ENCODE measurements around the gene LRRC41. TPM values are rescaled to one million over a fixed set of nuclear protein-coding genes. Genes with fewer than 3 reads are reported as not detected.

The LRRC41 gene
- total RNA-seq, 4 donors from 2014 or later = 43.4 to 64.3 (median 60.5) TPM

GRCh38 chr1:46315669-46316403 is 12.4 kb upstream of the LRRC41 start:
- Histone ChIP-seq H3K36me3 (peaks cover 0 to 52% (median 28%) of the 10 kb centered on the region in 4 donors), H3K27me3 (no peaks in the 10 kb centered on the region), H3K27ac (no peak overlapping the region), H3K4me1 (no peaks in the 10 kb centered on the region), H3K9me3 (no peaks in the 10 kb centered on the region), H3K4me3 (no peak overlapping the region)
- in situ Hi-C loops (cut with MboI; ENCODE audit: low pct_ligation_motif_present in 1 of 4, low pct_unique_long_range_greater_than_20kb in 1 of 4, low sequenced_read_pairs in 3 of 4) (no loop called here), intact Hi-C loops (cut with DNase I; ENCODE audit: low total_unique reads) (no loop called here)
- no peak for DNase-seq
- TF ChIP-seq CTCF (IDR thresholded peaks at IDR 0.05) = no peak
- WGBS, 2 donors (ENCODE audit: low coverage in 1 of 2) = 57 to 92% methylated on average over 1 to 3 of the region's 3 CpGs

GRCh38 chr1:46310321-46310720 is 6.9 kb upstream of the LRRC41 start:
- H3K36me3 ChIP-seq = peaks cover 0 to 55% (median 27%) of the 10 kb centered on the region in 4 donors
- H3K27me3 ChIP-seq = no peaks in the 10 kb centered on the region
- 100% methylated on average over 4 of the region's 4 CpGs; no CpG with 5 or more reads in 1 of the 2 donors for WGBS, 2 donors (ENCODE audit: low coverage in 1 of 2)
- no peak overlapping the region for H3K27ac ChIP-seq
- in situ Hi-C loops (cut with MboI; ENCODE audit: low pct_ligation_motif_present in 1 of 4, low pct_unique_long_range_greater_than_20kb in 1 of 4, low sequenced_read_pairs in 3 of 4) (no loop called here), intact Hi-C loops (cut with DNase I; ENCODE audit: low total_unique reads) (no loop called here)
- peaks cover 13 to 29% (median 22%) of the 10 kb centered on the region in 4 donors for H3K4me1 ChIP-seq
- no peaks in the 10 kb centered on the region for H3K9me3 ChIP-seq
- TF ChIP-seq CTCF (IDR thresholded peaks at IDR 0.05) (no peak), EP300 (IDR thresholded peaks at IDR 0.05; ENCODE audit: low read depth) (no peak), POLR2A (IDR thresholded peaks at IDR 0.05) (no peak), POLR2AphosphoS5 (IDR thresholded peaks at IDR 0.05) (no peak)
- no peak overlapping the region for H3K4me3 ChIP-seq
- DNase-seq = no peak

- intact Hi-C loops (cut with DNase I; ENCODE audit: low total_unique reads) = no loop called here
These were observed 6.2 kb upstream of the LRRC41 start for GRCh38 chr1:46309401-46310159.

More at GRCh38 chr1:46309401-46310159, 6.2 kb upstream of the LRRC41 start:
- in situ Hi-C loops (cut with MboI; ENCODE audit: low pct_ligation_motif_present in 1 of 4, low pct_unique_long_range_greater_than_20kb in 1 of 4, low sequenced_read_pairs in 3 of 4) = no loop called here
- Histone ChIP-seq H3K27me3 (no peaks in the 10 kb centered on the region), H3K36me3 (peaks cover 0 to 53% (median 25%) of the 10 kb centered on the region in 4 donors), H3K27ac (no peak overlapping the region), H3K9me3 (no peaks in the 10 kb centered on the region), H3K4me1 (peaks cover 18 to 37% (median 29%) of the 10 kb centered on the region in 4 donors), H3K4me3 (no peak overlapping the region)
- no peak for TF ChIP-seq POLR2AphosphoS5 (IDR thresholded peaks at IDR 0.05)
- no peak for TF ChIP-seq EP300 (IDR thresholded peaks at IDR 0.05; ENCODE audit: low read depth)
- TF ChIP-seq CTCF (IDR thresholded peaks at IDR 0.05) = no peak
- no peak for TF ChIP-seq POLR2A (IDR thresholded peaks at IDR 0.05)
- 89% methylated on average over 16 of the region's 16 CpGs; no CpG with 5 or more reads in 1 of the 2 donors for WGBS, 2 donors (ENCODE audit: low coverage in 1 of 2)
- DNase-seq = no peak

All from transverse colon (tissue), 4 donors.